HL-60 (cell line): Measurements from ENCODE around the gene TMSB10.
"Not testable (repeated sequence)": the region's sequence is repeated elsewhere in the genome, so short reads cannot be mapped to it uniquely, and the experiment has no call there.

Experiments
- DNase-seq, 2 experiments: peaks; one replicate each; pipeline ENCODE4 v3.0.0-alpha.2; 2010 to 2020; ENCODE audit warnings: low read depth in 1 of 2, low spot score in 1 of 2
- H3K27ac ChIP-seq: fragments of 250-450 bp; sonication (Bioruptor Pico); replicated peaks from 2 replicates; pipeline ENCODE4 v1.5.1; 2020; ENCODE audit warnings: mild to moderate bottlenecking, moderate library complexity
- H3K27me3 ChIP-seq: fragments of 250-450 bp; sonication (Bioruptor Pico); 2 replicates; pipeline ENCODE4 v1.5.1; 2021; ENCODE audit warnings: mild to moderate bottlenecking, moderate library complexity; ENCODE audit not compliant: insufficient read depth, poor library complexity, severe bottlenecking
- H3K4me3 ChIP-seq: replicated peaks from 2 replicates; pipeline ENCODE4 v1.5.1; 2011; ENCODE audit warnings: mild to moderate bottlenecking, control low read depth, low read length; ENCODE audit not compliant: insufficient read depth
- CTCF ChIP-seq: IDR thresholded peaks from one replicate; pipeline ENCODE4 v1.5.1; 2011; ENCODE audit warnings: low read length, control low read depth, inconsistent platforms; ENCODE audit not compliant: insufficient read depth
- GABPA ChIP-seq: IDR thresholded peaks from 2 replicates; pipeline ENCODE4 v1.6.1; 2012; ENCODE audit warnings: low read depth
- POLR2AphosphoS5 ChIP-seq: IDR thresholded peaks from 2 replicates; pipeline ENCODE4 v1.6.1; 2012; ENCODE audit warnings: low read depth
- REST ChIP-seq: IDR thresholded peaks from 2 replicates; pipeline ENCODE4 v1.6.1; 2012; ENCODE audit warnings: low read depth; ENCODE audit not compliant: insufficient replicate concordance
- SPI1 ChIP-seq: IDR thresholded peaks from 2 replicates; pipeline ENCODE4 v1.6.1; 2012; ENCODE audit warnings: low read depth, mild to moderate bottlenecking, borderline replicate concordance

Gene TMSB10

GRCh38 chr2:84861539-84861938, 43.9 kb upstream of the TMSB10 start:
- Histone ChIP-seq H3K27me3 (no peaks in the 10 kb centered on the region), H3K27ac (no peak overlapping the region), H3K4me3 (no peak overlapping the region)
- no peak for DNase-seq
- TF ChIP-seq REST (no peak), POLR2AphosphoS5 (no peak), GABPA (no peak), SPI1 (no peak), CTCF (no peak)

- no peak overlapping the region for H3K4me3 ChIP-seq
- no peaks in the 10 kb centered on the region for H3K27me3 ChIP-seq
- H3K27ac ChIP-seq, result no peak overlapping the region
- no peak for TF ChIP-seq POLR2AphosphoS5
- no peak for TF ChIP-seq CTCF
- TF ChIP-seq GABPA, result no peak
- no peak for TF ChIP-seq SPI1
- no peak for TF ChIP-seq REST
- DNase-seq, result no peak
Observed at GRCh38 chr2:84862006-84862405, 43.5 kb upstream of the TMSB10 start.

GRCh38 chr2:84865181-84865783, 40.2 kb upstream of the TMSB10 start:
- TF ChIP-seq GABPA (no peak), SPI1 (no peak), REST (no peak), POLR2AphosphoS5 (no peak)
- Histone ChIP-seq H3K27me3 (peaks cover 2% of the 10 kb centered on the region), H3K27ac (no peak overlapping the region), H3K4me3 (no peak overlapping the region)
- no peak for DNase-seq

- Histone ChIP-seq H3K27me3 (peaks cover 2% of the 10 kb centered on the region), H3K27ac (no peak overlapping the region), H3K4me3 (no peak overlapping the region)
- TF ChIP-seq POLR2AphosphoS5 (no peak), GABPA (no peak), CTCF (no peak), SPI1 (no peak), REST (no peak)
- DNase-seq, result no peak
Observed at GRCh38 chr2:84866122-84866521, 39.3 kb upstream of the TMSB10 start.

GRCh38 chr2:84868327-84868726, 37.1 kb upstream of the TMSB10 start:
- H3K27me3 ChIP-seq, DNase-seq, H3K27ac ChIP-seq, H3K4me3 ChIP-seq: not testable (repeated sequence)
